AG09319 (cell line): ENCODE measurements around the gene PPP3R1.
A peak's percentile ranks its signal among the peaks of the same experiment; 100 is the strongest.

ENCODE experiments used
- DNase-seq: peaks from one replicate; pipeline ENCODE4 v3.0.0-alpha.2; 2010; ENCODE audit warnings: low read depth; ENCODE audit errors: extremely low read depth
- CTCF ChIP-seq: IDR thresholded peaks from 2 replicates; pipeline ENCODE4 v1.5.1; 2011; ENCODE audit warnings: low read depth, mild to moderate bottlenecking, inconsistent platforms, low read length, moderate library complexity

The PPP3R1 gene

GRCh38 chr2:68234405-68234804 is 17.9 kb downstream of the PPP3R1 start:
- DNase-seq = no peak
- no peak for TF ChIP-seq CTCF

DNA sequence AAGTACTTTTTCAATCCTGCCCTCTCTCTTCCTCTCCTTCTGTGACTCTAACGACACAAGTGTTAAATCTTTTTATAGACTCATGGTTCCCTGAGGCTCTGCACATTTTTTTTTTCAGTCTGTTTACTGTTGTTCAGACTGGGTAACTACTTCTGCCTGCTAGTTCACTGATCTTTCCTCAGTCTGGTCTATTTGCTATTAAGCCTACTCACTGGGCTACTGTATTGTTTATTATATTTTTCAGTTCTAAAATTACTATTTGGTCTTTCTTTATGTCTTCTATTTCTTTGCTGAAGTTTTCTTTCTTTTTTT is 21.3 kb downstream of the PPP3R1 start:
- no peak for TF ChIP-seq CTCF
- no peak for DNase-seq

- no peak for DNase-seq
- no peak for TF ChIP-seq CTCF
Observed at GRCh38 chr2:68230241-68231060, 21.9 kb downstream of the PPP3R1 start.

GRCh38 chr2:68226794-68227193 is 25.5 kb downstream of the PPP3R1 start:
- DNase-seq = no peak
- TF ChIP-seq CTCF = no peak

- no peak for DNase-seq
- TF ChIP-seq CTCF = peak; percentile 7
Observed at GRCh38 chr2:68225119-68225632, 27.2 kb downstream of the PPP3R1 start.

DNA sequence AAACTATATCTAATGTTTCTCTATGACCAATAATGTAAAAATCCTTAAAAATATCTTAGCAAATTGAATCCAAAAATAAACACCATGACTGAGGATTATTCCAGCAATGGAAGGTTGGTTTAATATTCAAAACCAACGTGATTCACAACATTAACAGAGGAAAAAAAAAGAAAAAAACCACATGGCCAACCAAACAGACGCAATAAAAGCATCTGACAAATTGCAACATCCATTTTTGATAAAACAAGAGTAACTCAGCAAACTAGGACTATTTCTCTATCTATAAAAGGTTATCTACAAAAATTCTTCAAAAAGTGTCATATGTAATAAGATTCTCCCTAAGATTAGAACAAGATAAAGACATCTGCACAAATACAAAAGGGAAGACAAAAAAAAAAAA is 28.9 kb downstream of the PPP3R1 start:
- no peak for TF ChIP-seq CTCF
- DNase-seq = no peak

- no peak for DNase-seq
- no peak for TF ChIP-seq CTCF
Observed at GRCh38 chr2:68222287-68222686, 30.0 kb downstream of the PPP3R1 start.
